ENCODE results near the gene TNS3. TPM values are rescaled to one million over a fixed set of nuclear protein-coding genes. Genes with fewer than 3 reads are reported as not detected.

The TNS3 gene
- total RNA-seq, 1 experiment from 2014 or later, result 9.5 TPM

DNA sequence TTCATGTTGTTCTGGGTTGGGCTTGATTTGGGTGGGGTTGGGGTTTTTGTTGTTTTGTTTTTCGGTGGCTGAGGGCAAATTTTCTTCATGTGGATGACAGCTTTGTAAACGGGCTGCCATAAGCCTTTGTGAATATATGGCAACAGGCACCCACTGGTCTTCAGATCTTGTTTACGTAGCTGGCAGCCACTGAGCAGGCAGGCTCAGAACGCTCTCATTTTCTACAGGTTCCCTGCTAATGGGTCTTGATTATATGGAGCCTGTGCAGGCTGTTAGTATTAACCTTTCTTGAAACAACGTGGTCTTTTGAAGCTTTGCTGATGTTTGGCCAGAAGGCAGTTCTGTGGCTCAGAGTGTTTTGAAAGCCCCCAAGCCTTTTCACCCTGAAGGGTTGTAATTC lies 199.7 kb downstream of the TNS3 start:
- H2BK5ac ChIP-seq (ENCODE audit: insufficient read length, low read length), result no peak overlapping the region
- no peak overlapping the region for H3K14ac ChIP-seq (ENCODE audit: insufficient read depth, low read length)
- no peak overlapping the region for H2BK12ac ChIP-seq (ENCODE audit: insufficient read length, low read depth, low read length)
- H3K9ac ChIP-seq (ENCODE audit: extremely low read depth, insufficient read length, low read length), result no peak overlapping the region
- H2BK15ac ChIP-seq (ENCODE audit: low read depth, low read length), result no peak overlapping the region
- no peak overlapping the region for H3K4me2 ChIP-seq (ENCODE audit: insufficient read depth, insufficient read length, low read length)
- H2BK20ac ChIP-seq (ENCODE audit: low read depth, low read length, poor library complexity, severe bottlenecking), result no peak overlapping the region
- no peak overlapping the region for H3T11ph ChIP-seq (ENCODE audit: low read length)
- H3K9me3 ChIP-seq (ENCODE audit: control insufficient read depth, low read depth, low read length), result no peaks in the 10 kb centered on the region
- Mint-ChIP-seq H3K4me3 (no peak overlapping the region), H3K36me3 (ENCODE audit: insufficient read depth in 1 of 3, low read depth in 3 of 3) (no peaks in the 10 kb centered on the region), H3K27me3 (ENCODE audit: low read depth) (no peaks in the 10 kb centered on the region; the same call in 1 of the 2 replicates), H3K27ac (no peak overlapping the region), H3K9me3 (no peaks in the 10 kb centered on the region), H3K4me1 (peaks cover 17 to 37% of the 10 kb centered on the region in 2 experiments)
- no peaks in the 10 kb centered on the region for H3K27me3 ChIP-seq (ENCODE audit: insufficient read depth, low read length)
- H4K5ac ChIP-seq (ENCODE audit: insufficient read length, low read depth, low read length), result no peak overlapping the region
- no peaks in the 10 kb centered on the region for H3K79me2 ChIP-seq (ENCODE audit: insufficient read depth, low read length)
- H3K27ac ChIP-seq (ENCODE audit: insufficient read length, low read depth, low read length), result no peak overlapping the region
- no peak overlapping the region for H3K23ac ChIP-seq (ENCODE audit: insufficient read length, low read depth, low read length)
- H3K4me1 ChIP-seq (ENCODE audit: insufficient read depth, low read length), result peaks cover 5% of the 10 kb centered on the region; the same call in 1 of the 2 replicates
- no peak overlapping the region for H2AK5ac ChIP-seq (ENCODE audit: insufficient read length, low read length)
- no peaks in the 10 kb centered on the region for H3K79me1 ChIP-seq (ENCODE audit: insufficient read depth, low read depth, low read length, poor library complexity, severe bottlenecking)
- TF ChIP-seq, protein P1, sequence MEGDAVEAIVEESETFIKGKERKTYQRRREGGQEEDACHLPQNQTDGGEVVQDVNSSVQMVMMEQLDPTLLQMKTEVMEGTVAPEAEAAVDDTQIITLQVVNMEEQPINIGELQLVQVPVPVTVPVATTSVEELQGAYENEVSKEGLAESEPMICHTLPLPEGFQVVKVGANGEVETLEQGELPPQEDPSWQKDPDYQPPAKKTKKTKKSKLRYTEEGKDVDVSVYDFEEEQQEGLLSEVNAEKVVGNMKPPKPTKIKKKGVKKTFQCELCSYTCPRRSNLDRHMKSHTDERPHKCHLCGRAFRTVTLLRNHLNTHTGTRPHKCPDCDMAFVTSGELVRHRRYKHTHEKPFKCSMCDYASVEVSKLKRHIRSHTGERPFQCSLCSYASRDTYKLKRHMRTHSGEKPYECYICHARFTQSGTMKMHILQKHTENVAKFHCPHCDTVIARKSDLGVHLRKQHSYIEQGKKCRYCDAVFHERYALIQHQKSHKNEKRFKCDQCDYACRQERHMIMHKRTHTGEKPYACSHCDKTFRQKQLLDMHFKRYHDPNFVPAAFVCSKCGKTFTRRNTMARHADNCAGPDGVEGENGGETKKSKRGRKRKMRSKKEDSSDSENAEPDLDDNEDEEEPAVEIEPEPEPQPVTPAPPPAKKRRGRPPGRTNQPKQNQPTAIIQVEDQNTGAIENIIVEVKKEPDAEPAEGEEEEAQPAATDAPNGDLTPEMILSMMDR (conservative IDR thresholded peaks at IDR 0.05), result no peak
- no peak overlapping the region for H2AFZ ChIP-seq (ENCODE audit: low read length)
- H4K91ac ChIP-seq (ENCODE audit: insufficient read length, low read depth, low read length), result no peak overlapping the region
- no peak overlapping the region for H2BK120ac ChIP-seq (ENCODE audit: low read depth, low read length, poor library complexity, severe bottlenecking)
- no peak overlapping the region for H3K18ac ChIP-seq (ENCODE audit: insufficient read length, low read depth, low read length)
- WGBS (ENCODE audit: extremely low coverage, insufficient read length, low lambda C conversion rate), result no CpG with 5 or more reads among the region's 5 CpGs
- no peaks in the 10 kb centered on the region for H4K20me1 ChIP-seq (ENCODE audit: control insufficient read depth, insufficient read depth, insufficient read length)
- H4K8ac ChIP-seq (replicated peaks; ENCODE audit: insufficient read length, low read depth, low read length), result no peak overlapping the region
- H3K56ac ChIP-seq (ENCODE audit: insufficient read length, low read depth, low read length), result no peak overlapping the region
- DNase-seq, result no peak
- no peaks in the 10 kb centered on the region for H3K23me2 ChIP-seq (ENCODE audit: insufficient read length, low read depth, low read length, poor library complexity, severe bottlenecking)
- H3K4ac ChIP-seq (ENCODE audit: low read depth, low read length), result no peak overlapping the region
